GM21529 (cell line): ENCODE measurements around the gene CCDC148.

Source experiments
- ATAC-seq: cut with Tn5 transposase; IDR thresholded peaks from one replicate; pipeline ENCODE4 v1.9.1; 2021; ENCODE audit not compliant: unreplicated experiment

The CCDC148 gene

DNA sequence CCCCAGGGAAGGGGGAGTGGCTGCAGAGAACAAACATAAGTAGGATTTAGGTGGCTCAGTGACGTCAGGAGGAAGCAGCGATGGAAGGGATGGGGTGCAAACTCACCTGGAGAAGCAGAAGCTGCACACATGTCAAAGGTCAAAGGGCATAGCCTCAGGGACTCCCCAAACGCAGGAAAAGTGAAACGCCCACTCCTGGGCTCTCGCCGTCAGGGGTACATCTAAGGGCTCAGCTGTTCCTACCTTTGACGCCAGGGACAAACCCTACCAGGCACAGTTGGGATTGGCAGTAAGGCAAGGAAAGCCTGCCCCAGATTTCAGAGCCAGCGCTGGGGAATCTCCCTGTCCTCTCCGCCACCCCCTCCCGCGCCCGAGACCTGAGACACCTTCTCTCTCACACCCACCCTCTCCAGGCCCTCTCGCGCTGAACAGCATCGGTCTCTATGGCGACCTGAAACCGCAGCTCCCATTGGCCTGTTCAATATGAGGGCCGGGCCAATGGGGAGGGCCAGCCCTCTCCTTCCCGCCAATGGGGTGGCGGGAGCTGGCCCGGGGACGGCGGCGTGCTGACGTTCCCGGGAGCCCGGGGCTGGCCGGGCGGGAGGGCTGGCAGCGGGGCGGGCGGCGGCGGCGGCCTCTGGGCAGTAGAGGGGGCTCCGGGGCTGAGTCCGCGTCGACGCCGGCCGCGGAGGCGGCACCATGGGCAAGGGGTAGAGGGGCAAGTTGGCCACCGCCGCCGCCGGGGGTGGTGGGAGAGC lies at the start of gene CCDC148, which contains the start of gene PKP4:
Gene CCDC148 (minus strand): TSS at position 445 of the 758 bp plus-strand sequence. CDS start 314 bp downstream, at position 131.
Gene PKP4 (plus strand): TSS at position 644 of the 758 bp plus-strand sequence. CDS start 76,233 bp downstream, outside the sequence.
- ATAC-seq, result peak; percentile 89

GRCh38 chr2:158505448-158505934 lies 48.9 kb upstream of the CCDC148 start:
- ATAC-seq, result no peak

DNA sequence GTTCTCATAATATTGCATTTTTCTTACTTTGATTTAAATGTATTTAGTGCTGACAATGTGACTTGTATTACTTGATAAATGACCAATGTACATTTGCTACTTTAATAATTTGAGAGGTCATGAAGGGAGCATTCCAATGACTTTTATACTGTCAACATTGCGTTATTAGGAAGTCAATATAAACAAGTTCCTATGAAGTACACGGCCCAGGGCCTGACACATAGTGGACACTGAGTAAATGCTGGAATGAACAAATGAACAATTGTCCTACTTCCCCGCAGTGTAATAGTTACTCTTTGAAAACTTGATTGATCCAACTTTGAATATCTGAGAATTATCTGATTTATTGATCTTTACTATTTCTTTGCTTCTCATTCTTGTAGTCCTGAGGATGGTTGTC lies 47.5 kb upstream of the CCDC148 start:
- ATAC-seq, result no peak

GRCh38 chr2:158502974-158503373 lies 46.4 kb upstream of the CCDC148 start:
- ATAC-seq, result no peak

DNA sequence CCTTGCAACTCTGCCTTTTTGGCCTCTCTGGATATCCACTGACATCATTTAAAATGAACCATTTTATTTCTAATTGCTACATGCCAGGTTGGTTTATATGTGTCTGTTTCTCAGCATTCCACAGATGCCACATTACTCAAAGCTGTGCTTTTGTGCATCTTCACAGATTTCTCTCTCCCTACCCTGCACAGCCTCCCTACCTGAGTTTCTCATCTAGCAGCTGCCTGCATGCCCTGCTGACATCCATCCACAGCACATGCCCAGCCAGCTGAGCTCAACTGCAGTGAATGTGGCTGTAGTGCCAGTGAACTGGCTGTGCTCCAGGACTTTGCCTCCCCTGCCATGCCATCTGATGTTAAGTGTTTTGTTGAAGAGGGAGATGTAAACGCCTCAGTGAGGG lies 44.7 kb upstream of the CCDC148 start:
- ATAC-seq, result no peak

GRCh38 chr2:158500333-158500732 lies 43.8 kb upstream of the CCDC148 start:
- ATAC-seq, result no peak

- no peak for ATAC-seq
These were observed 42.8 kb upstream of the CCDC148 start for GRCh38 chr2:158499383-158499782.

GRCh38 chr2:158498749-158499136 lies 42.2 kb upstream of the CCDC148 start:
- ATAC-seq, result no peak

DNA sequence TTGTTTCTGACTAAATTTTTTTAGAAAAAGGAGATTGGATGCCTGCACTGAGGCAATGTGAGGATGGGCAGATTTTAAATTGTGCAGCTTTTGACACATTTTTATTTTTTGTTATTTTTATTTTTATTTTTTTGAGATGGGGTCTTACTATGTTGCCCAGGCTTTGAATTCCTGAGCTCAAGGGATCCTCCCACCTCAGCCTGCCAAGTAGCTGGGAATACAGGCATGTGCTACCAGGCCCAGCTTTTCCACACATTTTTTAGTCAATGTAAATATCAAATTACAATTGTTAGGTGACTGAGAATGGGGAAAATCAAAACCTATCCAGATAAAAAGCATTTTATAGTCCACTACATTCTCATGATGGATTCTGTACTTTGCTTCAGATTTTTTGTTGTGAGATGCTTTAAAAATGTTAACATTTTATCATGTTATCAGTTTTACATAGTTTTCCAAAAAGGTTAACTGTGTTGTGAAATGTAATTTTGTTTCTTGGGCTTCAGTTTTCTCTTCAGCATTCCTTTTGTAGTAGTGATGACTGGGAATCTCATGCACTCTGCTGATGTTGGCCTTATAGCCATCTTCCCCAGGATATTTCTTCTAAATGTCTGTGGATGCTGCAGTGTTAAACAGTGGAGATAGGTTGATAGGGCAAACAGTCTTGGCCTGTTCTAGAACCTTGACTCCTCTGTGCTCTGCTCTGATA lies 41.6 kb upstream of the CCDC148 start:
- no peak for ATAC-seq

GRCh38 chr2:158497486-158497885 lies 40.9 kb upstream of the CCDC148 start:
- no peak for ATAC-seq

DNA sequence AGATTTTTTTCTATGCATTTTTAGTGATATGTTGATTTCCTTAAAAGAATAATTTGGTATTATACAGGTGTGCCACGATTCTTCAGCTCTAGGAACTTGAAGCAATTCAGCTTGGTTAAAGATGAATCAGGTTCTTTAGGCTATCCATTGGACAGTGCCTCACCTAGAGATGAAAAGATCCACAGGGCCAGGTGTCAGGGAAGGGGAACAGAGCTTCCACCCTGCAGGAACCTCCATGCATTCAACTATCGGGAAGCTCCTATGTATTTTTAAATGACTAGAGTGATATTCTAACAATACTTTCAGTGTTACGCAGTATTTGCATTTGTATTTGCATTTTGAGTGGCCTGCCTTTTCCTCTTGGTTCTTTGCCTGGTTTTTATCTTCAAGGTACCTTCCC lies 40.4 kb upstream of the CCDC148 start:
- no peak for ATAC-seq

DNA sequence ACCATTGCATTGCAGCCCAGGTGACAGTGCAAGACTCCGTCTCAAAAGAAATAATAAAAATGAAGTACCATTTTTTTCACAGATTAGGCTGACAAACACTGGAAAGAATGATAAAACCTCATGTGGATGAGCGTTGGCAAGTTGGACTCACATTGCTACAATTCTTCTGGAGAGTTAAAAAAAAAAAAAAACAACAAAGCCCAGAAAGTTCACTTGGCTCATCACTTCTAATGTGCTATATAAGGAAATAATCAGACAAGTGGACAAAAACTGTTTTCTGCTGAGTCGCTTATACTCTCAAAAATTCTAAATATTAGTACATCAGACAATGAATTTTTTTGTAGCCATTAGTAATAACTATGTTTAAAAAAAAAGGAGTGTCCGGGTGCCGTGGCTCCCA lies 38.6 kb upstream of the CCDC148 start:
- no peak for ATAC-seq

DNA sequence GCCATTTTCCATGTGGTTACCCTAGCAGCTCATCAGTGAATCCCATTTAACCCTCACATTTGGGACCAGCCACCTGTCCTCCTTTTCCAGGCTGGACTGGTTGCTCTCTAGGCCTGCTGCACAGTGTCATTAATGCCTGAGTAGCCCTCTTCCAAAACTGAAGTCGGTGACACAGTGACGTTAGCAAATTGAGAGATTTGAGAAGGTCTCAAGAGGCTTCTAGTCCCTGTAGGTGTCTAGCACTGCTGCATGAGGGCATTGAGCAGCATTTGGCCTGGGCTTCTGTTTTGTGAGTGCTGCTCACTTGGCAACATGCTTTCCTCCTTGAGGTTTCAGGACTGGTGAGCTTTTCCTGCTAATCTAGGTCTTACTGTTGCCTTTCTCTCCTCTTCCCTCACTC lies 36.9 kb upstream of the CCDC148 start:
- no peak for ATAC-seq

GRCh38 chr2:158491072-158491471 lies 34.5 kb upstream of the CCDC148 start:
- ATAC-seq, result no peak

- no peak for ATAC-seq
These were observed 33.0 kb upstream of the CCDC148 start for GRCh38 chr2:158489366-158490112.

- no peak for ATAC-seq
These were observed 32.1 kb upstream of the CCDC148 start for GRCh38 chr2:158488442-158489216.

GRCh38 chr2:158487419-158487818 lies 30.9 kb upstream of the CCDC148 start:
- no peak for ATAC-seq

- no peak for ATAC-seq
These were observed 30.4 kb upstream of the CCDC148 start for GRCh38 chr2:158486970-158487325.

GRCh38 chr2:158486150-158486969 lies 29.8 kb upstream of the CCDC148 start:
- ATAC-seq, result no peak
